Germinal center (tissue), 1 donor: Measurements from ENCODE around the gene USH2A.

Source experiments
- DNase-seq: peaks from one replicate; pipeline ENCODE4 v3.0.0; 2012; ENCODE audit warnings: mixed read lengths, low spot score

The USH2A gene

DNA sequence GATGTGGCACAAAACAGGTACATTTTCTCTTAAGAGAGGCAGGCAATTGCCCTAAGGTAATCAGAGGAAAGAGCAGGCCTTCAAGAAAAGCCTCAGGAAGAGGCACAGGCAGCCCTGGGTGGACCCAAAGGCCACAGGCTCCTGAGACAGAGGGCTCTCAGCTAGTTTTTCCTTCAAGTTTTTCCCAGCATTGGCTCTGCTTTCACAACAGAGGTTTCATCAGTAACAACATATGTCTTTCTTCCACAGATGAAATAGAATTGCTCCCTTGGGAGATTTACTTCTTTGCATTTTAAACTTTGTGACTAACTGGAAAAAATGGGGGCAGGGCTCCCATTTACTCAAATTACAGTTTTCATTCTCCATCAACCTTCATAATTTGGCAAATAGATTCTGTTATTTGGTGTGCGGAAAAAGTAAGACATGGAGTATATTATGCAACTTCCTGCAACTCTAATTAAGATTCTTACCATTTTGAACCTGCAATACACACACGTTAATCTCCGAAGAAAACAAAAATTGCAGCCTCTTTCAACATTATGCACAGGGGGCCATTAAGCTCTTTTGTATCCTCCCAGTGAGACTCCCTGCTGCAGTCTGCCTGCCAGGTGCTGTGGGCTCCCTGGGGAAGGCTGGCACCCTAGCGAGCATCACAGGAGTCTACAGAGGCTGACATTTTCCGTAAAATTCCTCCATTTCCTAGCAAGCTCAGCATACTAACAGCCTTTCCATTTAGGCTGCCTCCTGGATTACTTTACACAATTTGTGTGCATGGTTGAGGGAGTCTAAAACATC, 282.3 kb downstream of the USH2A start:
- DNase-seq, result no peak

DNA sequence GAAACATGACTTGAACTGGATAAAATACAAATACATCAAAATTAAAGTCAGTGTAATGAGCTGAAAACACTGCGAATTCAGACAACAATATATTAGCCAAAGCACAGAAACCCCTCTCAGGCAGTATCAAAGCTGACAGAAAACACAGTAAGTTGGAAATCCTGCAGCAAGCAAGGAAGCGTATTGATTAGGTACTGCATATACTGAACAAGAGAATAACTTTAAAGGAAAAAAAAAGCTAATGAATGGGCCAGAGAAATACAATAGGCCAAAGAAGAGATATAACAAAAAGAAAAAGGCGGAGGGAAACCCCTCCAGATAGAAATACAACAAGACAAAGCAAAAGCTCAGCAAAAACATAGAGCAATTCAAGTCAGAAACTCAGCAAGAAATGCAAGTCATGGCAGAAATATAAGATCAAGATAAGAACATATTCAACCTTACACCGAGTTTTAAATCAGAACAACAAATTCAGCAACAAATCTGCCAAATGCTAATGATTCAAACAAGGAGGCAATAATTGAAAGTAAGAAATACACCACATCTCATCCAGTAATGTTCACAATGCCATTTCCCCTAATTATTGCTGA, 299.0 kb downstream of the USH2A start:
- DNase-seq, result no peak

DNA sequence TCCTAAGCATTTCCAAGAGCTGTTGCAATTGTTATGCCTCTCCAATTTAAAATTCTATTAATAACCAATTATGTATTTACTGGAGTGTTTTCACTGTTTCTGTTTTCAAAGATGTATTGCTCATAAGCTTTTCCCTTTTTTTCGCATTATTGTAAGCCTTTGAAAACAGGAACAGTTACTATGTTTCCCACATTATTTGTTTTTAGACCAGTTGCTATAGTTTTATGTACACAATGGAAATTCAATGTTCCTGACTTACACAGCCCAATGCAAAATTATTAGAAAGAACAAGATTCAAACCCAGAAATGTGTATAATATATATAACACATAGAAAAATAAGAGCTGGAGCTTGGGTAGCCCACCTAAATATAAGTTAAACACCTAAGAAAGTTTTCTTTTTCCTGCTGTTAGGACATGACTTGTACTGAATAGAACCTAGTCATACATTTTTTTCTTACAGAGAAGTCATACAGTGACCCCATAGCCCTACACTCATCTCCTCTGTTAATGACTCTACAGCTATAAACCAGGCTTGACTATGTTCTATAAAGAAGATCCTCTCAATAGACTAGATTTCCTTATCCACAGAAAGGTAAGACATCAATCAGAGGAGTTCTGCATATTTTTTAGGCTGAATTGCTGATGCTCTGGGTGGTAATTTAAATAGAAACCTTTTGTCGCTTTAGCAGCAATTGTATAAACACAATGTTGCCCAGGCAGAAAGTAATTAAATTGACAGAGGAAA, 299.6 kb downstream of the USH2A start:
- DNase-seq, result no peak

DNA sequence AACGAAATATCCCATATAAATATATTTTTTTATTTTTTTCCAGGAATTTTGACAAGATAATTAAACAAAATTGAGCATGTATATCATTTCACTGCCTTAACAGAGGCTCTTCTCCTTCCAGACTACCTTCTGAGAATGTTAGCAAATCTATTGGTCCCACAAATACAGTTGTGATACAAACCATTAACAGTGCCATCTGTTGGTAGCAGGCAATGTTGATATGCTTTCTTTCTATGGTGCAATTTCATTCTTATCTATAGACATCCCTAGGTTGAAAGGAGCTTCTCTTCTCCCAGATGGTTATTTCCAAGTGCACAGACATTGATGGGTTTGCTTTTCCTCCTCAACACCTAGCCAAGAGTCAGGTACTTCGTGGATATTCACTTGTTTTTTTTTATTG, 303.6 kb downstream of the USH2A start:
- no peak for DNase-seq

DNA sequence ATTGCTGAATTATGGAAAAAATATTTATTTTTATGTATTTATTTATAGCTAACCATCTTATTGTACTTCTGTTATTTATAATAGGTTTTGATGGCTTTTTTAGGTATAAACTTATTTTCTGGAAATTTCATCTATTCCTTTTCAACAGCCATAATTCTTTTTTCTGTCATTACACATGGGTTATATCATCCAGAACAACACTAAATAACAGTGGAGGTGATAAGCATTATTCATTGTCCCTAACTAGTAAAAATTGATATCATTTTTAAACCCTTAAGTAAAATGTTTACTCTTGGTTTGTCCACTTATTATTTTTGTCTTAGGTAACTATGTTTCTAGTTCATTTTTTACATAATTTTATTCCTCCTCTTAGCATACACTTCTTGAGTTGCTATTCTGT, 309.1 kb downstream of the USH2A start:
- DNase-seq, result no peak

DNA sequence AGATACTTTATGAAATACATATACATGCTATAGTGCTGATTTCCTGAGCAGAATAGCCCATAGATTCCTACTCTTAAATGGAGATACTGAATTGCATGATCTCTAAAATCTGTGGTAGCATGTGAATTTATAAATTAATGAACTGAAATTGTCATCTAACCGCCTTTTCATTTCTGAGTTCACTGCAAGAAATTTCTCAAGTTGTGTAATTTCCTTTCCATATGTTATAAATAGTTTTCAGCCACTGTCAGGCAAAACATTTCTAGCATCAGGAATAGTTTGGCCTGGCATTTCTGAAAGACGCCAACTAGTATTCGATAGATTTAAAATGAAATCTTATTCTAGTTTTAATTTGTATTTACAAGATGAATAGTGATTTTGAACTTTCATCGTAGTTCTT, 310.1 kb downstream of the USH2A start:
- DNase-seq, result no peak

DNA sequence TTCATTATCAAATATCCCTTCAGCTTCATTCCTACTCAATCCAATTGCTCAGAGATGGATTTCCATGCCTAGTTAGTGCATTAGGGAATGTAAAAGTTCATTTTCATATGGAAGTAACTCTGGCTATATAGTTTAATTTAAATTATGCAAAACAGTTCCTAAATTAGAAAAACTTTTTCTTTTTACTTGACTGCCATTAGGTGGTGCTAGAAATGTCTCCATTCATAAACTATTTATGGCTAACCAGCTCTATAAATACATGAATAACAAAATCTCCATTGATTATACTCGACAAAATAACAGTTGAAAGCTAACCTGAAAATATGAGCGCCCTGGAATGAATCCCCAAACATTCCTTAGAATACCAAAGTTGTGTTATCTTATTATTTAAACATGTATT, 311.4 kb downstream of the USH2A start:
- DNase-seq, result no peak

DNA sequence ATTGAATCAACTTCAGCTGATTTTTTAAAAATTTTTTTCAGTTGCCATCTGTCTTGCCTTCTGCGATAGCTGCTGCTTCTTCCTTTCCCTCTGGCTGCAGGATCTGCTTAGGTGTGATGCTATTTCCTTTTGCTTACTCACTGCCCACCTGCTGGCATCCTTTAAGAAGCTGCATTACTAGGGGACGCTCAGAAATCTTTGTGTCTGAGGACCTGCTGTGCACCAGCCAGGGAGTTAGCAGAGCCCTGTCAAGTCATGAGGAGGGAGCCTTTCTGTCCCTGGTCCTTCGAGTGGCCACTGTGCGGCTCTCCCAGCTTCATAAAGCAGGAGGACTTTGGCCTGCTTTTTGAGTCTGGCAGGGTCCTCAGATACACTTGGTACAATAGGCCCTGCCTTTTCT, 327.8 kb downstream of the USH2A start:
- DNase-seq, result no peak

DNA sequence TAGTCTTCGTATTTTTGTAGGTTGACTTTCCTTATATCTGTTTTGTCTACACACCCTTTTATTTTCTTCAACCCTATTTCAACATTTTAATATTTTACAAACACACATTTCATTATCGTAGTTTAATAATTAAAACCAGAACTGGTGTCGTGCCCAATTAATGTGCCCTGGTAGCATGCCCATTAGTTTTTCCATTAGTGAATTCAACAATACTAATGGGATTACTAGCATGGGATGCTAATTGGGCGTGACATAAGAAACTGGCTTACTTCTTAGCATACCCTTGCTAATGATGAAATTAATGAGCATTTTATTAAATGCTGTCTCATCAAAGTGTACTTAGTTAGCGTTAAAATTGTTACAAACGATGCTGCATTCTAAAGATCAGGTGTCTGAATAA, 332.7 kb downstream of the USH2A start:
- DNase-seq, result no peak

DNA sequence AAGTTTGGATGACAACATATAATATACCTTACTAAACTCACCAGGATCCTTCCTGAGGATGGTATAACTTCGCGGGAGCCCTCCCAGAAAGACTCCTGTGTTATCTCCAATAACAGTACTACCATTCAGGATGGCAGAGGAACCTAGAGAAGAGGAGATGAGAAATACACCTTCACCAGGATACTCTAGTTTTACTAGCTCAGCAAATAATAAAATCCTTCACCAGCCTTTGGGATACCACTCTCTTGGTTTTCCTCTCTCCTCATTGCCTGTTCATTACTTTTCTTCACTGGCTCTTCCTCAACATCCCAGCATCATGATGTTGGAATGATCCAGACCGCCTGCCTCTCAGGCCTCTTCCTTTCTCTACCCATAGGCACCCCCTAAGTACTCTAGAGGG, 336.6 kb downstream of the USH2A start:
- no peak for DNase-seq

DNA sequence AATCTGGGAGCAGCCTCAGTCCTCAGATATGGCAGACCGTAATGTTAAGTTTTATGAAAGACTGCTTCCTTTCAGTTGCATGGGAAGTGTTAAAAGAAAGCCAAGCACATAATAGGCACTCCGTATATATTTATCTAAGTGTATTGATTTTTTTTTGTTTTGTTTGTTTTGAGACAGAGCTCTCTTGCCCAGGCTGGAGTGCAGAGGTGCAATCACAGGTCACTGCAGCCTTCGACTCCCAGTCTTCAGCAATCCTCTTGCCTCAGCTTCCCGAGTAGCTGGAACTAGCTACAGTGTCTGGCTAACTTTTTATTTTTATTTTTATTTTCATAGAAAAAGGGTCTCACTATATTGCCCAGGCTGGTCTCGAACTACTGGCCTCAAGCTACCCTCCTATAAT, 341.8 kb downstream of the USH2A start:
- no peak for DNase-seq

DNA sequence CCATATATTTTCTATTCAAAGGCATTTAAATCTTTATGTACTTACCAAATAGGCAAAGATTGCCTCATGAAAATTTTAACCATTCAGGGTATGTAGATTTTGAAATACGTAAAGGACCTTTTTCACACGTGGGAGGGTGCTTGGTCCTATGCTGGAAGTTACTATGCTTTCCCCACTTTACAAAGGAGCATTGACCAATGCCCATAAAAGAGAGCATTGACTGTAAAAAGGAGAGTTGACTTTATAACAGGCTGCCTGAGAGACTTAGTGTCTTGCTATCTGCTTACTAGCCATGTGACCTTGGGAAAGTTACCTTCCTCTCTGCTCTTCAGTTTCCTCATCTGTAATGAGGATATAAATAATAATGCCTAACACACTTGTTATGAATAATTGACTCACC, 346.5 kb downstream of the USH2A start:
- no peak for DNase-seq

DNA sequence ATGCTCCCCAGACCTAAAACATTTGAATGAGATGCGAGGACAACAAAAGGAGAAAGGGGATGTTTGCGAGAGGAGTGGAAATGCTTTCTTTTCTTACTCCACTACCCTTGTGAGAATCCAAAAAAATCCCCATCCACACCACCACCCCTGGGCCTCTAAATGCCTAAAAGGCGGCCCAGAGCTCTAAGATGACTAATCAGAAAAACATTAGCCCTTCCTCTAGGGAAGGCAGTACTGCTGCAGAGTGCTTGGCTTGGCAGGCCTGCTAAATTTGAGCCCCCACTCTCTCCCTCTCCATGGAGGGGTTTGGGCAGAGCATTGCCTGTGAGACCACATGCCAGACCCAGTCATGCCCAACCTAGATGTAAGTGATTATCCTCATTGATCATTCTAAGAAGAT, 347.9 kb downstream of the USH2A start:
- DNase-seq, result no peak

DNA sequence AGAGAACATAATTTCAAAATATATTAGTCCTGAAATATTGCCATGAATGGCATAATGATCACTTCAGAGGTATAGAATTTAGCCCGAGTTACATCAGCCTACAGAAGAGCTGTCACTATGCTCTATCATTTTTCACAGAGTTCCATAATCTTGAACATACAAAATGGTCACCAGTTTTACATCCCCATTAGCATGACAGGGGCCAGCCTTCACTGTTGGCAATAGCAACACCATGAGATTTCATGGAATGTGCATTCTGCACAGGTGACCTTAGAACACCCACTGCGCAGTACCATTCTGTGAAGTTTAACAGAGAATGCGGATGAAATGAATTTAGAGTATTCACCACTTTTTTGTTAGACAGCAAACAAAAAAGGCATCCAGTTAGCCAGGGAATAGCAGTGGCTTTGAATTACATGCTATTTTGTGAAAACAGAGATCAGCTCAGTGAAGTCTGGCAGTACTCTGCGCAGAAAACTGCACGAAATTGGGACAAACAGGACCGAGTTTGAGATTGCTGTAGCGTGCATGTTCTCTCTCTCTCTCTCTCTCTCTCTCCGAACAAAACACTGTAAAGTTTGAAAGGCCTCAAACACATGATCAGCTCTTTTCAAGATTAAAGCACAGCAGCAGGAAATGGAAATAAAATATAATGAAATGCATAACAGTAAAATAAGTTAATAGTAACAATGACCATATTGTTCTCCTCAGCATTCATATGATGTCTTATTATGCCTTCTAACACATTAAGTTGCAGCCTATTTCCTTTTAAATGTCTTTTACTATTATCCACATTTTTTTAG, 349.3 kb downstream of the USH2A start:
- DNase-seq, result no peak

DNA sequence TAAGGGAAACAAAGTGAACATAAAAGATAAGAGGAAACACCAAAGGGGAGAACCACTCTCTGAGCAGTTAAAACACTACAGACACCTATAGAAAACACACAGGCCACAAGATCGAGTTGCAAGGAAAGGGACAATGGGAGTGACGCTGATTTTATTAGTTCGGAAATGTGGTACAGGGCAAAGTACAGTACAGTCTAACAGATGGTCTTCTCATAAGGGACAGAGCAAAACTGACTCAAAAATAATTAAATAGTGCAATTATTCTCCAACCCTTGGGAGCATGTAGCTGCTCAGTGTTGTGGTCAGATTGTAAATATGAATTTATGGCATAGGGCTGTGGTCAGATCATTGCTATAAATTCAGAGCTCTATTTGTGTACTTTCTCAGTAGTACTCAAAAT, 352.0 kb downstream of the USH2A start:
- no peak for DNase-seq

DNA sequence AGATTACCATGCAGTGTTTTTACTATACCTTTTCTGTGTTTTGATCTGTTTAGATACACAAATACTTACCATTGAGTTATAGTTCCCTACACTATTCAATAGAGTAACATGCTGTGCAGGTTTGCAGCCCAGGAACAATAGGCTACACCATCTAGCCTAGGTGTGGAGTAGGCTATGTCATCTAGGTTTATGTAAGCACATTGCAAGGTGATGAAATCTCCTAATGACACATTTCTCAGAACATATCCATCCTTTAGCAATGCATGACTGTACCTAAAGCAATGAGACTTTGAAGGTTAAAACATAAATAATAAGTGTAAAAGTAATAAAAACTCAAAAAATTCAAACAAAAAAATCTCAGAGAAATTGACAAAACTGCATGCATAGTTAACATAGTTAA, 358.6 kb downstream of the USH2A start:
- no peak for DNase-seq

DNA sequence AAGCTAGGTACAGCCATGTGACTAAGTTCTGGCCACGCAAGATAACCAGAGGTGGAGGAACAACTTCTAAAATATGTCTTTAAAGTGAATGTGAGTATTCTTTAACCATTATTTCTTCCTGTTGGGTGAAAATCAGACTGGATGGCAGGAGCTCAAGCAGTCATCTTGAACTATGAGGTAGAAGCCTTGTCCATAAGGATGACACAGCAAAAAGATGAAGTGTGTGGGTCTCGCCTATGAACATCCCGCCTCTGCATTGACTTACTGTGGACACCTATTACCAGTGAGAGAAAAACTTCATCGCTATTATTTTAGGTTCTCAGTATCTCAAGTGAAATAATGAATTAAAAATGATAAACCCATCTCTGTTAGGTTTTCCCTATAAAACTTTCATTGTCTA, 365.3 kb downstream of the USH2A start:
- DNase-seq, result no peak

DNA sequence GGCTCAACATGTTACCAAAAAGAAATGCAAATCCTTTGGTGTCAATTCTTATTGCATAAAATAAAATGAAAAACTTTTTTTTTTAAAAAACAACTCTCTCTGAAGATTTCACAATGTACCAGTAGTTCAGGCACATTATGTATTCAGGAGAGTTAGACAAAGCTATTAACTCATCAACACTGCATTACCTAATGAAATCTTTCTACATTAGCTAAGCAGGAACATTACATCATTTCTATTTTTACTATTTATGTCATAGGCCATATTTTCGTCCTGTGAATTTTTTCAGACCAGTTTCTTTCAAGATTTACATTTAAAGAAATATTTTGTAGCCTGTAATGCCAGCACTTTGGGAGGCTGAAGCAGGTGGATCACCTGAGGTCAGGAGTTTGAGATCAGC, 366.2 kb downstream of the USH2A start:
- DNase-seq, result no peak

DNA sequence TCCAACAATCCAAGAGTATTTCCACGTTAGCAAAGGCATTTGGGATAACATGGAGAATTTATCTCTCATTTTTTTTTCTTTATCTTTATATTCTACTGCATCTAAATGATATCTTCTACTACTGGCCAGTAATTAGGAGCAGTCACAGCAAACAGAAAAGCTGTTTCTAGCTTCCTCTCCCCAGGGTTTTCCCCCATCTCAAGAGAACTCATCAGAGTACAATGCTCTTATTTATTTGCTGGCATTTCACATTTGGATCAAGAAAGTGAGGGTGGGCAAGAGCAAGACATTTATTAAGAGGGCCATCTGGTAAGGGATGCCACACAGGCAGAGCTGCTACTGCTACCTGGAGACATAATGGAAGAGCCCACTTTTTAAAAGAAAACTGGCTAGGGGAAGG, 368.2 kb downstream of the USH2A start:
- no peak for DNase-seq

DNA sequence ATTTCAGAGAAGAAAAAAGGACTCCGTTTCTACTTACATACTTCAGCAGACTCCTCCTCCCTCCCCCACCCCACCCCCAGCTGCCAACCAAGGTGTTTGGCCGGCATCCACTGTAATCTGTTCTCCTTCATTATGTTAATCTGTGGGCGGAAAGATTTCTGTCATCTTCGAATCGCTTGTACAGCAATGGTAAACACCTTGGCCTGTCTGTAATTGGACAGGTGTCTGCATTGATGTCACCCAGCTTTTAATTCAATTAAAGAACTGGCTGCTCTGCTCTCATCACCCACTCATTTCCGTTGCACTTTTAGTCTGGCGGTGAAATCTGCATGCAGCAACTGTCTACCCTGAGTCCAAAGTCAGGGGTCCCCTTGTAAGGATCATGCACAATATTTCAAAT, 368.6 kb downstream of the USH2A start:
- no peak for DNase-seq

DNA sequence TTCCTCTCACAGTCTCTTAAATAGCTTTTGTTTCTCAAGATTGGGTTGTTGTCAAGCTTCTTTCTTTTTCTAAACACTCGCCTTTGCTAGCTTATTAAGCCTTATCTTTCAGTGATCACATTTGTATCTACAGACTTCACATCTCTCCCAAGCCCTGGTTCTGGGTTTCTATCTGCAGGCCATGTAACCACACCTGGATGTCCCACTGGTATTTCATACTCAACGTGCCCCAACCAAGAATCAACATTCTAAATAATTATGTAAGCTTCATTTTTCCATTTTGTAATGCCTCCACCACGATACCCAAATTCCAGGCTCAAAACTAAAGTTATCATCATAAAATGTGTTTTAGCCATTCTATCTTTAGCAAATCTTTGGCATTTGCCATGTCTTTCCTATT, 372.2 kb downstream of the USH2A start:
- no peak for DNase-seq

DNA sequence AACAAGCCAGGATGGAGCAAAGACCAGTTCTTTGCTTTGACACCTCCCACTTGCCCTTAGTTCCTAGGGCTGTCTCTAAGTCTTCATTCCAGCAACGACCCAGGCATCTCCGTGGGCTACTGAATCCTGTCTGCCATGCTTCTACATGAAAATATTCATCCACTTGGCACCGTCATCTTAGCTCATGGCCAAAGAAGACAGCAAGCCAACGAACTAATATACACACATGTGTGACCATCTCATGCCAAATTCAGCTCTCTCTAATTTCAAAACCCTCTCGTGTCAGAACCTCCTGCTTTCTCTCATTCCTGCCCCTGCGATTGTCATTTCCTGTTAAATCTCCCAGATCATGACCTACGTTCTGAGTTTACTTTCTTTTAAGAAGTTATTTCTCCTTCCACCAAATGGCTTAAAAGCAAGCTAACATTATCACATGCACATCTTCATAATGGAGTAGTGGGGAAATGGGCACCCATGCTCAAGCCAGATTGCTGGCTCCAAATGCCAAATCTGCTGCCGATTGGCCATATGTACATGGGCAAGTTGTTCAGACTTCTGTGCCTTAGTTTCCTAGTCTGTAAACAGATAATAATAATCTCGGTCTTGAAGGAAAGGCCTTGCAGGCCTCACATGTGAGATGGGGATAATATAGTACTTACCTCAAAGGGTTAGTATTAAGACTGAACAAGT, 373.4 kb downstream of the USH2A start:
- DNase-seq, result no peak
